GM21723 (cell line): Measurements from ENCODE around the gene SON.
A peak's percentile ranks its signal among the peaks of the same experiment; 100 is the strongest.
"Not testable (repeated sequence)": the region's sequence is repeated elsewhere in the genome, so short reads cannot be mapped to it uniquely, and the experiment has no call there.

Experiments
- ATAC-seq: cut with Tn5 transposase; IDR thresholded peaks from one replicate; pipeline ENCODE4 v1.9.1; 2021; ENCODE audit warnings: mild to moderate bottlenecking, moderate library complexity; ENCODE audit not compliant: unreplicated experiment

The SON gene

DNA sequence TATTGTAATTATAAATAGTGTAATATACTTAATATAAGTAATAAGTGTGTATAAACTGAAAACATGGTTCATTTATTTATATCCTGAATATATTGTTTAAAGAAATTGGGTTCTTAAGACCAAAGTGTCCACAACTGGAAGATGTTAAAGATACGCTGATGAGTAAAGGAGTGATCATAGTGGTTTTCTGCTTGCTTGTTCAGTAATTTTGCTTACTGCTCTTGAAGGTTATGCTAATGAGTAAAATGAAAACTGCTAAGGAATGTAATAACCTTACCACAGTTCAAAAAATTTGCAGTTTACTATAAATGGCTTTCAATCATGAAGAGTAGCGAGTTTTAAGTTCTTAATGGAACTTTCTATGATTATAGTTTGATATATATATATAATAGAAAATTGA is 23.7 kb downstream of the SON start:
- no peak for ATAC-seq

DNA sequence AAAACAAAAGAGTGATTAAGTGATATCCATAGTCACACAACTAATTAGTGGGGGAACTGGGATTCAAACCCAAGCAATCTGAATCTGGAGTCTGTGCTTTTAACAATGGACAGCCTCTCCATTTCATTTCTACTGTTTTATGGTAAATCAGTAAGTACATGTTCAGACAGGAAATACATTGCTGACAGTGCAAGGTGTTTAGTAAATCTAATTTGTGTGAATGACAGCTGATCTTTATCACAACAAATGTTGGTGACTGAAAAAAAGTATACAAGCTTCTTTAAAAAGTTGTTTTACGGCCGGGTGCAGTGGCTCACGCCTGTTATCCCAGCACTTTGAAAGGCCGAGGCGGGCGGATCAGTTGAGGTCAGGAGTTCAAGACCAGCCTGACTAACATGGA is 25.1 kb downstream of the SON start:
- no peak for ATAC-seq

DNA sequence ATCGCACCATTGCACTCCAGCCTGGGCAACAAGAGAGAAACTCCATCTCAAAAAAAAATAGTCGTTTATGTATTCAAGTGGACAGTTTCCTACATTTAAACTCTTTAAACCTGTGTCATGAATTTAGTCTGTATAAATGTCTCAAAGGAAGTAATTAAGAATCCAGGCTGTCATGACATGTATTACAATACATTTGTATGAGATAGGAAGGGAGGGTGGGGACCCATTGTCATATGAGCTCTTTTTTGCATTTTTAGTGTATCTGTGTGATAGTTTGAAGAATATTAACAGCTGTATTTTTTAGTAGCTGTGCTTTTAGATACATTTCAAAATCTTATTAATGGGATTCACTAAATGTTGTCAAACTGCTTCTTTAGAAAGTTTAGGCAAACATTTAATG is 25.6 kb downstream of the SON start:
- no peak for ATAC-seq

DNA sequence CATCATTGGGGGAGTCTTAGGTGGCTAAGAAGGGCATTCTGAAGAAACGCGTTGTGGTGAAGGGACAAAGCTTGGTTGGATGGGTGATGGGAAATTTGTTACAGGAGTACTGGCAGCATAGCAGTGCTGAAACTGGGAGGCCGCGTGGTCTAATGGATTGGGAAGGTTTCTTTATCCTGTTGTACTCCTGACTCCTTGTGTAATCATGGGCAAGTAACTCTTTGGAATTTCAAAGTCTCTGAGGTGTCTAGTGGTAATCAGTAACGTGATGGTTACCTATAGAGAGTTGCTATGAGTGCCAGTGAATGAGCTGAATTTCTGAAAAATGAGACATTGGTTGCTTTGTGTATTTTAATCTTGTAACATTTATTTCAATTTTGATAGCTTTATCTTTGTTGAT is 27.2 kb downstream of the SON start:
- ATAC-seq, result no peak

DNA sequence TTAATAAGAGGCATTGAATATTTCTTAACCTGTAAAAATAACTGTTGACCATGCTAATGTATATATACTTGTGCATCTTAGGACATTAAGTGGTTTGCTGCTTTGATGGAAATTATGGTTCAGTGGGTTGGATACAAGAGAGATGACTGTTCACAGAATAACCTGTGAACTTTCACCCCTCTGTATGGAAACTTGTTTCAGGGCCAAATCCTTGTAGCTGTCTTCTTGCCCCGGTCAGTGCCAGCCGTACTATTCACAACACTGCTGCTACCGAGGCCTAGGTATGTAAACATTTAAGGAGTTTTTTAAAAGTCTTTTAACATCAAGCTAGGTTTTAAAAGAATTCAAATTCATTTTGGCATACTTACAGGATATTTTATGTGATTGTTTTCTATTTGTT is 29.5 kb downstream of the SON start:
- no peak for ATAC-seq

DNA sequence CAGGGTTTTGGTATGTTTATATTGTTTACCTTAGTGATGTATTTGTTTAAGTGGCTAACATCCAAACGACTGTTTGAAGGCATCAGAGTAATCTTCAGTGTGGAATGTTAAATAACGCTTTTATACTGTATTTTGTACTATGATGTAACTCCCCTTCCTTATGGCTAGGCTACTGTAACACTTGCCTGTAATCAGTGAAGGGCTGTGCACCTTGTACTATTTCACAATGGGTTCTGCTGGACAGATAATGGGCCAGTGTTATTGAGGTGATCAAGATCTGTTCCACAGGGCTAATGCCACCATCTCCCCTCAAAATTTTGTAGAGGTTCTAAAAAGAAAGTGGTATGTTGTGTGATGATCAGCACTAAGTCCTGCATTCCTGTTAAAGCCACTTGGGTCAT is 33.9 kb downstream of the SON start:
- not testable (repeated sequence) for ATAC-seq

DNA sequence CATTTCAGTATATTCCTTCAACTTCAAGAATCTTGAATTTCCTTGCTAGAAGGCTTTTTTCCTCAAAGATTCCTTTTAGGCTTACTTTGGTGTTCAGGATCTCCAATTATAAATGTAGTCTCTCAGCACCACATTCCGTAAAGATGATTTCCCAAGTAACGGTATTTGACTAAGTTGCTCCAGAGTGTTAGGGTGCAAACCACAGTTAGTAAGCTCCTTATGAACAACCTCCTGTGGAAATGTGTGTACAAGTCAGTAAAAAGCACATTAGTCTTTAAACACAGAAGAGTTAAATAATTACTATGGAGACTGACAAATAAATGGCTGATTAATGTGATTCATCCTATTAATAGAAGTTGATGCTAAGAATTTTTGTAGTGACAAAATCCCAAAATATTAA is 35.4 kb downstream of the SON start:
- ATAC-seq, result no peak

DNA sequence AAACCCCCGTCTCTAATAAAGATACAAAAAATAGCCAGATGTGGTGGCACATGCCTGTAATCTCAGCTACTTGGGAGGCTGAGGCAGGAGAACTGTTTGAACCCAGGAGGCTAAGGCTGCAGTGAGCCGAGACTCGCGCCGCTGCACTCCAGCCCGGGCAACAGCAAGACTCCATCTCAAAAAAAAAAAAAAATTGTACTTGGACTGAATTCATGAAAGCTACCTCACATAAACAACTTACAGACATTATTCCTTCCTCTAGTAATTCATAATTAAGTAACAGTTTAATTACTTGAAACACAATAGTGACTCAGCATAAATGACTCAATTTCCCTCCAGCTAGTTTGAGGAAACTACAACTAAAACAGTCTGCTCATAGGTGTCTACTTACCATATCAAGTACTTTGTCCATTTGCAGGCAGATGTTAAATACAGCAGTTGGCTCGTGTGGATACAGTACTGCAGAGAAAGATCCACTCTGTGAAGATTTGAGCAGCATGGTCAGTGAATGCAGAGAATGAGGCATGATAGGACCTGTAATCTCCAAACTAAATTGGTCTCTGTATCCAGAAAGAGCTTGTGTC is 36.2 kb downstream of the SON start:
- ATAC-seq, result no peak

DNA sequence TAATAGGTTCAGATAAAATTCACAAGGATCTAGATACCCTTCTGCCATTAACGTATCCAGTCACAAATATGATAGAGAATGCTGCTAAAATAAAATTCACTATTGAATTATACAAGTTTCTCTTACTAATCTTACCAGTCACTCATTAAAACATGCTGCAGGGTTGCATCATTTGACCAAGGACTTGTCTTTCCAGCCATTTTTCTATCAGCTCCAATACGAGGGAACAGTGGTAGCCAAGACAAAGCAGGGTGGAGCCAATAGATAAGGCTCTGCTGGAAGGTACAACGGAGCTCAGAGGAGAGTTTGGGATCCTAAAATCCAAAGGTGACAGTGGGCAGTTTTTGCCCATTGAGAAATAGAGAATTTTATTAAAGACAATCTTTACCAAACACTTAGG is 41.6 kb downstream of the SON start:
- no peak for ATAC-seq

DNA sequence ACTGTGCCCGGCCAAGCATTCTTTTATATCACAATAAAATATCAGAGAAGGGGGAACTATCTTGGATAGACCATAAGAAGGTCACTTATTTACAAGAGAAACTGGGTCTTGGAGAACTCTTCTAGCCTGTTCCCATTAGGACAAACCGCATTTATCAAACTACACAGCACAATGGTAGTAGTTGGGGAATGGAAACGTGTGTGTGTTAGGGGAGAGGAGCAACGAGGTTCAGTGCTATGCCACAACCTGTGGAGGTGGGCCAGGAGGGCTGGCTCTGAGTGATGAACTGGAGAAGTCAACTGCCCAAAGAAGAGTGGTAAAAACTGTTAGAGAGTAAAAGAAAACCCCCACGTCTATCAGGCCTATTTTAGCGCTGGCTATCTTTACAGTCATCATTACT is 44.1 kb downstream of the SON start:
- no peak for ATAC-seq

DNA sequence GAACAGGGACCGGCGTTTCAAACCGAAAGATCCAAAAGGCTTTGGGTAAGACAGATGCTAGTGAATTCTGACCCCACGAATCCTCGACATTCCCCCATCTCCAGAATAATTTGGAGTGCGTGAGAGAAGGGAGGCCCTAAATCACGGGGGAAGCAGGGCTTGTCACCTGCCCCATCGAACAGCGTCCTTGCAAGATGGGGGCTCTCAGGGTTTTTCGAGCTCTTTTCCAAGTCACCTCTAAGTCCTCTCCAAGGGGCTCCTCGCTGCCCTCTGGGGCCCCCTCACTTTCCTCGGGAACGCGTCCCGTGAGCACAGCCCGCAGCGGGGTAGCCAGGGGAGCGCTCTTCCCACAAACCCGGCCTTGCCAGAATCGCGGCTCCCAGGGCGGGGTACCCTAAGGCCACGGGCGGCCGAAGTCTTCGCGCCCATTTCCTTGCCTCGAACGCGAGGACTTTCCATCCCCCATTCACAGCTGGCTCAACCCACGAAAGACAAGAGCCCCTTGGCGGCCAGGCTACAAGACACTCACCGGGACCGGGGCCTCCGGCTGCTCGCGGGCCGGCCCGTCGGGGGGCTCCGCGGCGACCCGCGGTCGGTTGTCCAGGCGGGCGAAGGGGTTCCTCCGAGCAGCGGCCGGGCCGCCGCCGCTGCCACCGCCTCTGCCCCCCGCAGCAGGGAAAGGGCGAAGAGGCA is 45.1 kb downstream of the SON start:
- peak; percentile 41 for ATAC-seq

DNA sequence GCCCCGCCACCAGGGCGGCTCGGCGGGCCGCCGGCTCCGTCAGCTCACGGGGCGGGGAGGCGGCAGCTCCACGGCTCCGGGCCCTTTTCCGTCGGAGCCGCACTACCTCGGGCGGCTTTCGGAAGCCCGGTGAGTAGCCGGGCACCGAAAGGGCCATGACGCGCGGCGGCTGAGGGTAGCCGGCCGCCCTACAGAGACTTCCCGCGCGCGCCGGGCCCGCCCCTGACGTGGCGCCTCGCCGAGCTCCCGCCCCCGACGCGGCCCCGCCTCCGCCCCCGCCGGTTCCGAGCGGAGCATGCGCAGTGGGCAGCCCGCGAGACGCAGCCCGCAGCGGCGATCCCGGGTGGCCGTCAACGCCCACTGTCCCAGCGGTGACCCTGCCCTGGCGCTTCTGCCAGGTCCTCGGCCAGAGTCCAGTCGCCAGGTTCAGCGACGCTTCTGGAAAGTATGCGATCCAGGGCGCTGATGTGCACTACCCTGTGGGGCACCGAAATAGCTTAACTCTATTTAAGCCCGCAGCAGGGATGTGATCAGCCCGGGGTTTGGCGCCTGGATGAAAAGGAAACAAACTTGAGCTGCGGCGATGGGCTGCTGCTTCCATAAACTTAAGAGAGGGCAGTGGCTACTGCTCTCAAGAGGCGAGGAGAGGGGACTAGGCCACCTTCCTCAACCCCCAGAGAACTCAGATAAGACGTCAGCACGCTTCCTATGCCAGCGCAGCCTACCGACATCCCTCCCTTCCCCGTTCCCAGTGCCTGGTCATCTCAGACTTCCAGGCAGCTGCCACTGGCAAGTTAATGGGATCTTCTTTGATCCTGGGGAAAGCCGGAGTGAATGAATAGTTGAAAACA is 45.9 kb downstream of the SON start, which contains the start of gene DONSON:
DONSON (minus strand) TSS at position 200 of the 851 bp plus-strand sequence; CDS start at position 157, 43 bp downstream.
- peak; percentile 88 for ATAC-seq

DNA sequence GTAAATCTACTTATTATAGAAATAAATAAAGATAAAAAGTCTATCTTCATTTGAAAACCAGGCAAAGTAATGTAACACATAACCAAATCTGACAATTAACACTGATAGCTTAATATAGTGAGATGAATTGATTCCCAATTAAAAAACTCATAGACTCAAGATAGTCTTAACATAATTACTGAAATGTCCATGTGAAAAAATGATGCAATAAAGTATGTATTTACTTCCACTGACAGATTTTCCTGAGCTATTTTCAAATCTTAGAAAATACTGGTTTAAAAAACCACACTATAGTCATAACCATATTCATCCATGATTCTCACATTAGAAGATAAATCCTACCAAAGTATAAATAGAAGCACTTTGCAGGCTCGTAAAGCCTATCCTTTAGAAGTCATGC is 55.2 kb downstream of the SON start:
- ATAC-seq, result no peak

DNA sequence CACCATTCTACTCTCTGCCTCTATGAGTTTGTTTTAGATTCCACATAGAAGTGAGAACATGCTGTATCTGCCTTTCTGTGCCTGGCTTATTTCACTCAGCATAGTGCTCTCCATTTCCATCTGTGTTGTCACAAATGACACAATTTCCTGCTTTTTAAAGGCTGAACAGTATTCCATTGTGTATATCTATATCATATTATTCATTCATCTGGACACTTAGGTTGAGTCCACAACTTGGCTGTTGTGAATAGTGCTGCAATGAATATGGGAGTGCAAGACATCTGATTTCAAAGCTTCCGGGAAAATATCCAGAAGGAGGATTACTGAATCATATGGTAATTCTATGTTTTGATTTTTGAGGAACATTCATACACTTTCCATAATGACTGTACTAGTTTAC is 65.7 kb downstream of the SON start:
- no peak for ATAC-seq

DNA sequence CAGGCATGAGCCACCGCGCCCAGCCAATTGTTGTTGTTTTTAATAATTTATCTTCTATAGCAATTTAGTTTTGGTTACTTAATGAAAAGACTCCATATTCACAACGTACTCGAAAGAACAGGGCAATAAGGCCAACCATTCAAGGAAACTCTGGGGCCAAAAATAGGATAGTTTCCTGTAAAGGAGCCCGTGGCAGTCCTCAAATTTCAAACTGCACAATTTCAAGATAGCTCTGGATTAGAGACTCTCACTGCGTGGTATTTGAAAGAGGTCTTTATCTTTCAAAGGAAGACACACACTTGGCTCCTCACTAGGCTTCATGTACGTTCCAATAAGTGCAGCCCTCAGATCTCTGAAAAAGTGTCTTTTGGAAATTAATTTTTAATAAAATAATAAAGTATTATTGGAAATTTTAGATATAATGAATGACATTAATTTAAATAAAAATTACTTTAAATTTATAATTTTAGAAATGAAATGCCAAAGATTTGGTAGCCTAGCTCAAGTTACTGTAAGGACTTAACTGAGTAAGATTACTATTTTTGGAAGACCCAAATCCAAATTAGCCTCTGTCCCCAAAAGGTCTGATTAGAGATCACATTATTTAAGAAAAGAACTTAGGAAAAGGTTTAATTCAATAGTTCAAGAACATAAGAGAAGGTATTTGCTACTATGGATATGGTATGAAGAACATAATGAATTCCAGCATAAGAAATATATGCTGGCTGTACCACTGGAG is 68.3 kb downstream of the SON start:
- ATAC-seq, result no peak

DNA sequence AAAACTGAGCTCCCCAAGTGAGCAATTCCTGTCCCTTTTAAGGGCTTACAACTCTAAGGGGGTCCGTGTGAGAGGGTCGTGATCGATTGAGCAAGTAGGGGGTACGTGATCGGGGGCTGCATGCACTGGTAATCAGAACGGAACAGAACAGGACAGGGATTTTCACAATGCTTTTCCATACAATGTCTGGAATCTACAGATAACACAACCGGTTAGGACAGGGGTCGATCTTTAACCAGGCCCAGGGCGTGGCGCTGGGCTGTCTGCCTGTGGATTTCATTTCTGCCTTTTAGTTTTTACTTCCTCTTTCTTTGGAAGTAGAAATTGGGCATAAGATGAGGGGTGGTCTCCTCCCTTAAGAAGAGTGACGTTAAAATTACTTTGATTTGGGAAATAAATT is 74.7 kb downstream of the SON start:
- ATAC-seq, result not testable (repeated sequence)

DNA sequence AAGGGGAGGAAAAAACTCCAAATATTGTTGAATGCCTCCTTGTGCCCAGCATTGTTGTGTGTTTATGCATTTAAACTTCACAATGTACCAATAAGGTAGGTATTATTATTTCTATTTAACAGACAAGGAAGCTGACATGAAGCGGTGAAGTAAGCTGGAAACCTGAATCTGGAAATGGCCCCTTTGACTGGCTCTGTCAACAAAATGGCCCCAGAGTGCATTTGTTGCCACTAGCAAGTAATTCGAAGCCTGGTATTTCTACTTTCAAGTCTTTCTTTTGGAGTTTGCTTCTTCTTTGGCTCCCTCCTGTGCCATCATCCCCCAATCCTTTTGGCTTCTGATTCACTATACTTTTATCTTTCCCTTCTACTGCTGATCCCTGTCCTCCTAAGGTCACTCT is 75.6 kb downstream of the SON start:
- no peak for ATAC-seq

DNA sequence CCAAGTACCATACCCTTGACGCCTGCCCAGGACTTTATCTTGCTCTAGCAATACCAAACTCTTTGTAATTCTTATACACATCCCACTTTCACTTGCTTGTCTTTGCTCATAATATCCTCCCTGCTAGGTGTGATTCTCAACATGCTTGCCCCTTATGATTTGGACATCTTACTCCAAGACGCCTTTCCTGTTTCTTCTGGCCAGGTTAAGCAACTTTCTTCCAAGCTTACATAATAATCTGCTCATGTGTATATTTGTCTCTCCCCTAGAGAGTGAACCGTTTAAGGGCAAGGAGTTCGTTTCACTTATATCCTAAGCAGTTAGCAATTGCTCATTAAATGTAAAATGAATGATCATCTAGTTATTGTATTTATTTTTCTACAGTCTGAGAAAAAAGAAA is 76.9 kb downstream of the SON start:
- ATAC-seq, result no peak

DNA sequence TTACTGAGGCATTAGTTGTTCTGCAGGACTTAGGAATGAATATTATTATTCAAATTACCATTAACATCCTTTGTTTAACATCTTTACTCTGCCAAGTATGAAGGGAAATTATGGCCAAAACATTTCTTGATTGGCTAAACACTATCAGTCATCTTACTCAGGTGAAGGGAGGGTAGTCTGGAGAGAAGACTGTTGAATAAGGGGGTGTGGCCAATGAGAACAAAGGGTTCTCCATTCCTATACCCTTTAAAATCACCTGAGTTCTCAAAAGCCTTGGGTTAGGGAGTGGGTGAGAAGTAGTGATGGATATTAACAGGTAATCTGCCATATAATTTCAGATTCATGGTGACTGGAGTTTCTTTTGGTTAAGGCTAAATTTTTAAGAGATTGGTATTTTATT is 79.4 kb downstream of the SON start:
- no peak for ATAC-seq

DNA sequence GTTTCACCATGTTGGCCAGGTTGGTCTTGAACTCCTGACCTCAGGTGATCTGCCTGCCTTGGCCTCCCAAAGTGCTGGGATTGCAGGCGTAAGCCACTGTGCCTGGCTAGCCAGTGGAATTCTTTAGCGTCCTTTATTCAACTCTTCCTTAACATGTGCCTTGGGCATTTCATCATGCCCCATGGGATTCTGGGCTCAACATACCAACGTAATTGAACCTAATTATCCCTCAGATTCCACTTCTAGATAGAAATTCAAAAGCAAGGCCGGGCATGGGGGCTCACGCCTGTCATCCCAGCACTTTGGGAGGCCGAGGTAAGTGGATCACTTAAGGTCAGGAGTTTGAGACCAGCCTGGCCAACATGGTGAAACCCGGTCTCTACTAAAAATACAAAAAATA is 83.3 kb downstream of the SON start:
- not testable (repeated sequence) for ATAC-seq
